OCI-LY7 (cell line): ENCODE data around the gene POLR2F. TPM values are rescaled to one million over a fixed set of nuclear protein-coding genes. Genes with fewer than 3 reads are reported as not detected.

Experiments
- BruUV-seq: library from RNA; stranded (reverse); fragments of 400-500 nt; replicated peaks from 2 replicates; lab custom pipeline; 2021; lab: Mats Ljungman, UMichigan
- CTCF ChIA-PET: fragments of 300-600 bp; sonication (Branson Sonifier 250); formaldehyde crosslinking; loops from one replicate; lab custom pipeline; 2022; ENCODE audit warnings: antibody characterized with exemption; ENCODE audit not compliant: unreplicated experiment; lab: Charles Lee
- POLR2A ChIA-PET: fragments of 300-600 bp; sonication (Branson Sonifier 250); formaldehyde crosslinking; loops from one replicate; lab custom pipeline; 2022; ENCODE audit warnings: antibody characterized with exemption; lab: Charles Lee
- DNase-seq: peaks from one replicate; pipeline ENCODE4 v3.0.0-alpha.2; 2015; ENCODE audit warnings: low spot score
- H2AFZ ChIP-seq: fragments of 200-600 bp; sonication (generic), shearing (Covaris generic); 2 replicates; pipeline ENCODE4 v1.6.1; 2014; ENCODE audit warnings: mild to moderate bottlenecking, antibody characterized with exemption, low read length, moderate library complexity
- H3K27ac ChIP-seq: fragments of 200-600 bp; sonication (generic); 2 replicates; pipeline ENCODE4 v1.5.1; 2014; ENCODE audit warnings: mixed run types, low read depth, mild to moderate bottlenecking, moderate library complexity, low read length, inconsistent platforms; ENCODE audit not compliant: poor library complexity, severe bottlenecking
- H3K36me3 ChIP-seq: fragments of 200-600 bp; sonication (generic); 2 replicates; pipeline ENCODE4 v1.6.1; 2014; ENCODE audit warnings: mild to moderate bottlenecking, antibody characterized with exemption, low read length, moderate library complexity, mixed read lengths; ENCODE audit not compliant: insufficient read depth
- H3K4me1 ChIP-seq: fragments of 200-600 bp; sonication (generic); 2 replicates; pipeline ENCODE4 v1.5.1; 2014; ENCODE audit warnings: mild to moderate bottlenecking, low read length; ENCODE audit not compliant: insufficient read depth, poor library complexity, severe bottlenecking
- H3K4me2 ChIP-seq: fragments of 200-600 bp; sonication (generic); 2 replicates; pipeline ENCODE4 v1.6.1; 2014; ENCODE audit warnings: mild to moderate bottlenecking, low read length
- H3K4me3 ChIP-seq: fragments of 200-600 bp; sonication (generic); 2 replicates; pipeline ENCODE4 v1.5.1; 2014; ENCODE audit warnings: mild to moderate bottlenecking, low read depth, low read length; ENCODE audit not compliant: poor library complexity, severe bottlenecking
- H3K79me2 ChIP-seq: fragments of 200-600 bp; sonication (generic); 2 replicates; pipeline ENCODE4 v1.6.1; 2016; ENCODE audit warnings: low read depth, mild to moderate bottlenecking, low read length, moderate library complexity, mixed read lengths; ENCODE audit not compliant: insufficient read depth
- H3K9me2 ChIP-seq: fragments of 200-600 bp; sonication (generic); 2 replicates; pipeline ENCODE4 v1.6.1; 2016; ENCODE audit warnings: mild to moderate bottlenecking, low read length, mixed read lengths; ENCODE audit not compliant: insufficient read depth
- H3K9me3 ChIP-seq: fragments of 200-600 bp; sonication (generic); 2 replicates; pipeline ENCODE4 v1.6.1; 2014; ENCODE audit warnings: mild to moderate bottlenecking, mixed run types, low read length, mixed read lengths
- H4K20me1 ChIP-seq: fragments of 200-600 bp; sonication (generic); 2 replicates; pipeline ENCODE4 v1.6.1; 2014; ENCODE audit warnings: mild to moderate bottlenecking, antibody characterized with exemption, low read length, moderate library complexity, mixed read lengths; ENCODE audit not compliant: insufficient read depth
- CTCF ChIP-seq: fragments of 200-600 bp; sonication (generic); conservative IDR thresholded peaks from 2 replicates; pipeline ENCODE4 v1.5.1; 2014; ENCODE audit warnings: mild to moderate bottlenecking, antibody characterized with exemption, low read length, moderate library complexity, mixed read lengths
- EZH2phosphoT487 ChIP-seq: fragments of 200-600 bp; sonication (generic); IDR thresholded peaks from 2 replicates; pipeline ENCODE4 v1.6.1; 2018; ENCODE audit warnings: low read depth, borderline replicate concordance, mild to moderate bottlenecking, mixed run types, antibody characterized with exemption, low read length, moderate library complexity, mixed read lengths
- intact Hi-C: fragments of 100-400 bp; cut with micrococcal nuclease; formaldehyde crosslinking; loops from one replicate; pipeline ENCODE4 v1.10.0; 2022; ENCODE audit not compliant: unreplicated experiment
- total RNA-seq, 2 experiments: library from RNA; depleted of rRNA in 1 of 2; stranded (reverse); fragments of >200 nt in 1 of 2; shearing (Covaris generic) in 1 of 2; gene quantifications; 2 replicates each; pipeline ENCODE4 v1.2.3, GENCODE V29; 2014 to 2022

POLR2F gene
- total RNA-seq, 2 experiments from 2014 or later = 71.2 to 85.9 TPM

- Histone ChIP-seq H4K20me1 (no peaks in the 10 kb centered on the region), H3K4me3 (no peak overlapping the region), H2AFZ (no peak overlapping the region), H3K9me3 (no peaks in the 10 kb centered on the region), H3K27ac (no peak overlapping the region), H3K79me2 (no peaks in the 10 kb centered on the region), H3K36me3 (peaks cover 52% of the 10 kb centered on the region), H3K9me2 (no peaks in the 10 kb centered on the region), H3K4me1 (no peaks in the 10 kb centered on the region), H3K4me2 (no peak overlapping the region)
- no TSS peak for BruUV-seq
- intact Hi-C loops = no loop called here
- ChIA-PET CTCF (no interaction called here), POLR2A (interaction anchor here (0.5 kb wide), 1 partner anchor 162 kb away, joined by 3 read pairs; no protein-coding TSS in a partner anchor)
- no peak for DNase-seq
- no peak for TF ChIP-seq CTCF
- no peak for TF ChIP-seq EZH2phosphoT487
Measured at GRCh38 chr22:37968452-37969251, 15.2 kb downstream of the POLR2F start.

- H3K9me3 ChIP-seq = no peaks in the 10 kb centered on the region
- intact Hi-C loops = no loop called here
- BruUV-seq = no TSS peak
- POLR2A ChIA-PET = no interaction called here
- DNase-seq = no peak
- H2AFZ ChIP-seq = no peak overlapping the region
- H4K20me1 ChIP-seq = no peaks in the 10 kb centered on the region
- CTCF ChIA-PET = no interaction called here
- H3K79me2 ChIP-seq = no peaks in the 10 kb centered on the region
- no peak overlapping the region for H3K27ac ChIP-seq
- H3K4me3 ChIP-seq = no peak overlapping the region
- H3K4me2 ChIP-seq = no peak overlapping the region
- H3K9me2 ChIP-seq = no peaks in the 10 kb centered on the region
- H3K4me1 ChIP-seq = no peaks in the 10 kb centered on the region
- peaks cover 40% of the 10 kb centered on the region for H3K36me3 ChIP-seq
- TF ChIP-seq CTCF (no peak), EZH2phosphoT487 (no peak)
Measured at GRCh38 chr22:37970864-37971263, 17.4 kb downstream of the POLR2F start.
